ENCODE data around the gene PTBP3. TPM values are rescaled to one million over a fixed set of nuclear protein-coding genes. Genes with fewer than 3 reads are reported as not detected.

The PTBP3 gene
- total RNA-seq, 1 donor from 2014 or later = 12.7 TPM

DNA sequence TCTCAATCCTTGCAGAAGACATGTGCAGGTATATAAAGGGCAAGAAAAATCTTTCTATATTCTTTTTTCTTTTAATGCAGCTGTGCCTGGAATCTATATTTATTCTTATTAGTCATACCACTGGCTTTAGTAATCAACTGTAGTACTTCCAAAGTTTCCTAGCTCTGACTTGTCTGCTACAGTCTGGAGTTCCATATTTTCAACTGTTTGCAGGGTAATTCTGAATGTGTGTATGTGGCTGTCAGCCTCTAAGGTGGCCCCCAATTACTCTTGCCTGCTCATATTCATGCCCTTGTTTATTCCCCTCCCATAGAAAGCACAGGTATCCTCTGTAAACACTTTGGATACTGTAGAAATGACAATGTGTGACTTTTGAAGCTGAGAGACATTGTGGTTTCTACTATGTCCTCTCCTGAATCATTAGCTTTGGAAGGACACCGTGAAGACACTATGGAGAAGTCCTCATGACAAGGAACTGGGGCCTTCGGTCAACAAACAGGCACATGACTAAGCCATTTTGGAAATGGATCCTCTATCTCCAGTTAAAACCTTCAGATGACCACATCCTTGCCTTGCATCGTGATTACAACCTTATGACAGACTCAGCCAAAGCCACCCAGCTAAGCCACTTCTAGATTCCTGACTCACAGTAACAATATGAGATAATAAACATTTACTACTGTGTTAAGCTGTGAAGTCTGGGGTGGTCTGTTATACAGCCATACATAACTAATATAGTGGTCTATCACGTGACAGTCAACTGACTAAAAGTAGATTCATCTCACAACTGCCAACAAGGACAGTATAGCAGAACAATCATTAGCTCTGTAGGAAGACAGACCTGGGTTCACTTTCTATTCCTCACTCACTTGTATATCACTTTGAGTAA, 108.8 kb downstream of the PTBP3 start:
- peaks cover 67% of the 10 kb centered on the region for H3K36me3 ChIP-seq

GRCh38 chr9:112218908-112219307, 114.5 kb downstream of the PTBP3 start:
- DNase-seq = no peak
- intact Hi-C loops (cut with micrococcal nuclease) = no loop called here
- Histone ChIP-seq H3K27me3 (ENCODE audit: low read depth) (no peaks in the 10 kb centered on the region), H3K4me3 (no peak overlapping the region), H3K27ac (replicated peaks) (no peak overlapping the region), H3K4me1 (no peaks in the 10 kb centered on the region), H3K36me3 (peaks cover 19% of the 10 kb centered on the region), H3K9me3 (replicated peaks) (no peaks in the 10 kb centered on the region)
- no peak for TF ChIP-seq CTCF (IDR thresholded peaks at IDR 0.05; ENCODE audit: borderline replicate concordance)

More for the DNA sequence above, 108.8 kb downstream of the PTBP3 start:
- Histone ChIP-seq H3K27ac (replicated peaks) (no peak overlapping the region), H3K27me3 (ENCODE audit: low read depth) (no peaks in the 10 kb centered on the region), H3K4me3 (no peak overlapping the region), H3K4me1 (no peaks in the 10 kb centered on the region), H3K9me3 (replicated peaks) (no peaks in the 10 kb centered on the region)
- intact Hi-C loops (cut with micrococcal nuclease) = no loop called here
- no peak for TF ChIP-seq CTCF (IDR thresholded peaks at IDR 0.05; ENCODE audit: borderline replicate concordance)
- DNase-seq = no peak

- Histone ChIP-seq H3K27ac (replicated peaks) (no peak overlapping the region), H3K9me3 (replicated peaks) (peaks cover 7% of the 10 kb centered on the region), H3K4me3 (no peak overlapping the region), H3K36me3 (peaks cover 50% of the 10 kb centered on the region), H3K4me1 (no peaks in the 10 kb centered on the region), H3K27me3 (ENCODE audit: low read depth) (no peaks in the 10 kb centered on the region)
- no peak for TF ChIP-seq CTCF (IDR thresholded peaks at IDR 0.05; ENCODE audit: borderline replicate concordance)
- intact Hi-C loops (cut with micrococcal nuclease) = no loop called here
- DNase-seq = no peak
Observed at GRCh38 chr9:112212926-112213325, 120.5 kb downstream of the PTBP3 start.

DNA sequence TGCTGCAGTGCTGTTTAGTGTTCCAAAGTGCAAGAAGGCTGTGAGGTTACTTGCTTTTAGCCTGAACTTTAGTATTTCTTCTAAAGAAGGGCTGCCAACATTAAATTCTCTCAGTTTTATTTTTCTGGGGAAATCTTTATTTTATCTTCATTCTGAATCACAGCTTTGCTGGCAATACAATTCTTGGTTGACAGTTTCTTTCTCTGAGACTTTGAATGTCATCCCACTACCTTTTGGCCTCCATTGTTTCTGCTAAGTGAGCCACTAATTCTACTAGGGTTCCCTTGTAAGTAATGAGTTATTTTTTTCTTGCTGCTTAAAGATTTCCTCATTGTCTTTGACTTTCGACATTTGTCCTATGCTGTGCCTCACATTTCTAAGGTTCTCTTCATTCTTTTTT, 126.0 kb downstream of the PTBP3 start:
- intact Hi-C loops (cut with micrococcal nuclease) = no loop called here
- H3K36me3 ChIP-seq = peaks cover 68% of the 10 kb centered on the region
- no peak overlapping the region for H3K4me3 ChIP-seq
- no peaks in the 10 kb centered on the region for H3K27me3 ChIP-seq (ENCODE audit: low read depth)
- no peaks in the 10 kb centered on the region for H3K4me1 ChIP-seq
- H3K27ac ChIP-seq (replicated peaks) = no peak overlapping the region
- no peak for TF ChIP-seq CTCF (IDR thresholded peaks at IDR 0.05; ENCODE audit: borderline replicate concordance)
- DNase-seq = no peak
- peaks cover 32% of the 10 kb centered on the region for H3K9me3 ChIP-seq (replicated peaks)

DNA sequence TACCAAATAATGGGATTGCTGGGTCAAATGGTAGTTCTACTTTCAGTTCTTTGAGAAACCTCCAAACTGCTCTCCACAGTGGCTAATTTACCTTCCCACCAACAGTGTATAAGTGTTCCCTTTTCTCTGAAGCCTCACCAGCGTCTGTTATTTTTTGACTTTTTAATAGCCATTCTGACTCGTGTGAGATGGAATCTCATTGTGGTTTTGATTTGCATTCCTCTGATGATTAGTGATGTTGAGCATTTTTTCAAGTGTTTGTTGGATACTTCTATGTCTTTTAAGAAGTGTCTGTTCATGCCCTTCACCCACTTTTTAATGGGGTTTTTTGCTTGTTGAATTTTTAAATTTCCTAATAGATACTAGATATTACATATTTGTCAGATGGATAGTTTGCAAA, 129.9 kb downstream of the PTBP3 start:
- intact Hi-C loops (cut with micrococcal nuclease) = no loop called here
- DNase-seq = no peak
- no peak overlapping the region for H3K4me3 ChIP-seq
- H3K36me3 ChIP-seq = peaks cover 31% of the 10 kb centered on the region
- H3K27ac ChIP-seq (replicated peaks) = no peak overlapping the region
- no peaks in the 10 kb centered on the region for H3K4me1 ChIP-seq
- TF ChIP-seq CTCF (IDR thresholded peaks at IDR 0.05; ENCODE audit: borderline replicate concordance) = no peak
- H3K27me3 ChIP-seq (ENCODE audit: low read depth) = no peaks in the 10 kb centered on the region
- peaks cover 37% of the 10 kb centered on the region for H3K9me3 ChIP-seq (replicated peaks)

All from left ventricle myocardium inferior (tissue), 1 donor.